Body of pancreas (tissue), 4 donors: ENCODE measurements around the gene SNRNP48.

Experiments used
- POLR2A ChIP-seq, 3 donors: fragments of 450-650 bp; IDR thresholded peaks; one replicate each; pipeline ENCODE4 v1.6.1; 2016; ENCODE audit warnings: antibody characterized with exemption in 3 of 3, mild to moderate bottlenecking in 2 of 3
- TF ChIP-seq, protein P1 (sequence below), 7 experiments: fragments of 450-650 bp in 4 of 7; fragments of 200-600 bp in 3 of 7; sonication (generic) in 3 of 7; IDR thresholded peaks; one replicate each; pipeline ENCODE4 v1.5.1; 2016 to 2019; ENCODE audit warnings: antibody characterized with exemption in 7 of 7

GRCh38 chr6:7559196-7559595 is 30.8 kb upstream of the SNRNP48 start:
- no peak for TF ChIP-seq POLR2A (IDR thresholded peaks at IDR 0.05)
- TF ChIP-seq, protein P1, sequence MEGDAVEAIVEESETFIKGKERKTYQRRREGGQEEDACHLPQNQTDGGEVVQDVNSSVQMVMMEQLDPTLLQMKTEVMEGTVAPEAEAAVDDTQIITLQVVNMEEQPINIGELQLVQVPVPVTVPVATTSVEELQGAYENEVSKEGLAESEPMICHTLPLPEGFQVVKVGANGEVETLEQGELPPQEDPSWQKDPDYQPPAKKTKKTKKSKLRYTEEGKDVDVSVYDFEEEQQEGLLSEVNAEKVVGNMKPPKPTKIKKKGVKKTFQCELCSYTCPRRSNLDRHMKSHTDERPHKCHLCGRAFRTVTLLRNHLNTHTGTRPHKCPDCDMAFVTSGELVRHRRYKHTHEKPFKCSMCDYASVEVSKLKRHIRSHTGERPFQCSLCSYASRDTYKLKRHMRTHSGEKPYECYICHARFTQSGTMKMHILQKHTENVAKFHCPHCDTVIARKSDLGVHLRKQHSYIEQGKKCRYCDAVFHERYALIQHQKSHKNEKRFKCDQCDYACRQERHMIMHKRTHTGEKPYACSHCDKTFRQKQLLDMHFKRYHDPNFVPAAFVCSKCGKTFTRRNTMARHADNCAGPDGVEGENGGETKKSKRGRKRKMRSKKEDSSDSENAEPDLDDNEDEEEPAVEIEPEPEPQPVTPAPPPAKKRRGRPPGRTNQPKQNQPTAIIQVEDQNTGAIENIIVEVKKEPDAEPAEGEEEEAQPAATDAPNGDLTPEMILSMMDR (IDR thresholded peaks at IDR 0.05) = no peak
